22Rv1 (cell line): Measurements from ENCODE around the gene ZDHHC24.

Source experiments
- CTCF ChIP-seq: fragments of 450-650 bp; IDR thresholded peaks from 2 replicates; pipeline ENCODE4 v1.5.1; 2017; ENCODE audit warnings: mild to moderate bottlenecking
- ZFX ChIP-seq: fragments of 450-650 bp; IDR thresholded peaks from 2 replicates; pipeline ENCODE4 v1.6.1; 2017; ENCODE audit warnings: antibody characterized with exemption, borderline replicate concordance

DNA sequence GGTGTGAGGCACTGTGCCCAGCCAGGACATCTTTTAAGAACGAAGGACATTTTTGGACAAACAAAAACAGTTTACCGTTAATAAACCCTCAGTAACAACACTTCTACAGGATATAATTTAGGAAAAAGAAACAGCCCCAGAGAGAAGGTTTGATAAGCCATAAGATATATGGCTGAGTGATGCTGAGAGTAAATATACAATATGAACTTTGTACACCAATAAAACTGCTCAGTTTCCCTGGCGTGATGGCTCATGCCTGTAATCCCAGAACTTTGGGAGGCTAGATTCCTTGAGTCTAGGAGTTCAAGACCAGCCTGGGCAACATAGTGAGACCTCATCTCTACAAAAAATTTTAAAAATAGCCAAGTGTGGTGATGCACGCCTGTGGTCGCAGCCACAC, 47.3 kb downstream of the ZDHHC24 start:
- TF ChIP-seq CTCF: no peak
- no peak for TF ChIP-seq ZFX
